GM21825 (cell line): Measurements from ENCODE around the gene UCP3.

ENCODE experiments used
- ATAC-seq: cut with Tn5 transposase; IDR thresholded peaks from one replicate; pipeline ENCODE4 v1.9.1; 2021; ENCODE audit warnings: mild to moderate bottlenecking, moderate library complexity; ENCODE audit not compliant: unreplicated experiment

UCP3 gene

GRCh38 chr11:74008373-74009229 is at the start of gene UCP3:
TSS of gene UCP3 (minus strand) at chr11:74009085. CDS start at chr11:74007042, 2,043 bp downstream.
- ATAC-seq, result no peak

- no peak for ATAC-seq
Measured at GRCh38 chr11:74057249-74058151, 48.6 kb upstream of the UCP3 start.

GRCh38 chr11:74055938-74056337 is 47.1 kb upstream of the UCP3 start:
- no peak for ATAC-seq

GRCh38 chr11:74050465-74050864 is 41.6 kb upstream of the UCP3 start:
- ATAC-seq, result no peak

GRCh38 chr11:74048993-74049392 is 40.1 kb upstream of the UCP3 start:
- no peak for ATAC-seq

GRCh38 chr11:74044538-74044937 is 35.7 kb upstream of the UCP3 start:
- ATAC-seq, result no peak

- ATAC-seq, result no peak
Measured at GRCh38 chr11:74043450-74043849, 34.6 kb upstream of the UCP3 start.

GRCh38 chr11:74037309-74037708 is 28.4 kb upstream of the UCP3 start:
- ATAC-seq, result no peak

- no peak for ATAC-seq
Measured at GRCh38 chr11:74035264-74035663, 26.4 kb upstream of the UCP3 start.

GRCh38 chr11:74033046-74033445 is 24.2 kb upstream of the UCP3 start:
- ATAC-seq, result no peak

- no peak for ATAC-seq
Measured at GRCh38 chr11:74030723-74031676, 22.1 kb upstream of the UCP3 start.

GRCh38 chr11:74025467-74026166 is 16.7 kb upstream of the UCP3 start:
- no peak for ATAC-seq

- ATAC-seq, result no peak
Measured at GRCh38 chr11:74024261-74025029, 15.6 kb upstream of the UCP3 start.

- no peak for ATAC-seq
Measured at GRCh38 chr11:74023276-74023675, 14.4 kb upstream of the UCP3 start.

GRCh38 chr11:74022546-74022945 is 13.7 kb upstream of the UCP3 start:
- no peak for ATAC-seq

GRCh38 chr11:74021998-74022397 is 13.1 kb upstream of the UCP3 start:
- ATAC-seq, result no peak

- peak; percentile 66 for ATAC-seq
Measured at GRCh38 chr11:74020539-74020938, 11.7 kb upstream of the UCP3 start.

GRCh38 chr11:74019860-74020259 is 11.0 kb upstream of the UCP3 start:
- no peak for ATAC-seq

GRCh38 chr11:74019104-74019738 is 10.3 kb upstream of the UCP3 start:
- no peak for ATAC-seq
